Breast epithelium (tissue), 4 donors: Measurements from ENCODE around the gene PCDH9. TPM values are rescaled to one million over a fixed set of nuclear protein-coding genes. Genes with fewer than 3 reads are reported as not detected.

Source experiments
- DNase-seq, 2 donors: peaks; one replicate each; pipeline ENCODE4 v3.0.0-alpha.2; 2019; ENCODE audit warnings: low spot score in 2 of 2
- H3K27ac ChIP-seq, 2 donors: fragments of 200-600 bp; sonication (generic) in 1 of 2; one replicate each; pipeline ENCODE4 v1.5.1; 2016 to 2019; ENCODE audit warnings: mild to moderate bottlenecking in 1 of 2
- H3K27me3 ChIP-seq, 2 donors: fragments of 200-600 bp; sonication (generic) in 1 of 2; one replicate each; pipeline versions ENCODE4 v1.5.1 to v1.6.0; 2017 to 2019; ENCODE audit warnings: control low read depth in 1 of 2, mild to moderate bottlenecking in 1 of 2
- H3K36me3 ChIP-seq: fragments of 200-600 bp; one replicate; pipeline ENCODE4 v1.5.1; 2019
- H3K4me1 ChIP-seq, 2 donors: fragments of 200-600 bp; sonication (generic); one replicate each; pipeline ENCODE4 v1.5.1; 2016 to 2019; ENCODE audit warnings: control low read depth in 1 of 2
- H3K4me3 ChIP-seq, 3 donors: fragments of 200-600 bp; sonication (generic); 1 replicate in 2 of 3; 2 replicates in 1 of 3; pipeline ENCODE4 v1.5.1; 2016 to 2019; ENCODE audit warnings: mild to moderate bottlenecking in 3 of 3, moderate library complexity in 2 of 3
- H3K9me3 ChIP-seq, 2 donors: fragments of 200-600 bp; sonication (generic) in 1 of 2; one replicate each; pipeline ENCODE4 v1.5.1; 2016 to 2019; ENCODE audit warnings: control low read depth in 1 of 2
- CTCF ChIP-seq, 3 donors: fragments of 450-650 bp; IDR thresholded peaks; one replicate each; pipeline ENCODE4 v1.5.1; 2016 to 2017; ENCODE audit warnings: antibody characterized with exemption in 3 of 3, mild to moderate bottlenecking in 3 of 3, moderate library complexity in 3 of 3
- POLR2A ChIP-seq: fragments of 450-650 bp; IDR thresholded peaks from one replicate; pipeline ENCODE4 v1.6.1; 2016; ENCODE audit warnings: antibody characterized with exemption, mild to moderate bottlenecking, moderate library complexity
- POLR2AphosphoS5 ChIP-seq, 3 donors: sonication (generic); formaldehyde crosslinking; IDR thresholded peaks; one replicate each; pipeline ENCODE4 v1.6.1; 2017; ENCODE audit warnings: antibody characterized with exemption in 3 of 3
- intact Hi-C: fragments of 100-400 bp; cut with DNase I; formaldehyde crosslinking; loops from one replicate; pipeline ENCODE4 v1.15.1; 2023; ENCODE audit warnings: low total_unique reads
- total RNA-seq, 3 donors: library from RNA; depleted of rRNA; stranded (reverse); fragments of >200 nt; gene quantifications; one replicate each; pipeline ENCODE4 v1.1.0, GENCODE V29; 2016

PCDH9 gene
- total RNA-seq, 3 donors from 2014 or later: 0.98 to 26.7 (median 3.7) TPM

- intact Hi-C loops: no loop called here
- TF ChIP-seq POLR2AphosphoS5 (IDR thresholded peaks at IDR 0.05): no peak
- Histone ChIP-seq H3K4me1 (no peaks in the 10 kb centered on the region), H3K27ac (no peak overlapping the region), H3K4me3 (no peak overlapping the region), H3K27me3 (no peaks in the 10 kb centered on the region), H3K36me3 (no peaks in the 10 kb centered on the region), H3K9me3 (no peaks in the 10 kb centered on the region)
- no peak for DNase-seq
These were observed 94.0 kb downstream of the PCDH9 start for GRCh38 chr13:67136157-67136556.

- H3K4me3 ChIP-seq: no peak overlapping the region
- TF ChIP-seq POLR2AphosphoS5 (IDR thresholded peaks at IDR 0.05) (no peak), POLR2A (no peak), CTCF (IDR thresholded peaks at IDR 0.05) (no peak)
- H3K36me3 ChIP-seq: no peaks in the 10 kb centered on the region
- no peaks in the 10 kb centered on the region for H3K9me3 ChIP-seq
- no peaks in the 10 kb centered on the region for H3K27me3 ChIP-seq
- no peak for DNase-seq
- H3K27ac ChIP-seq: no peak overlapping the region
- no peaks in the 10 kb centered on the region for H3K4me1 ChIP-seq
- intact Hi-C loops: no loop called here
These were observed 94.8 kb downstream of the PCDH9 start for GRCh38 chr13:67135356-67135755.

- intact Hi-C loops: no loop called here
These were observed 95.6 kb downstream of the PCDH9 start for GRCh38 chr13:67134417-67135129.

GRCh38 chr13:67133476-67133875 lies 96.7 kb downstream of the PCDH9 start:
- Histone ChIP-seq H3K27ac (no peak overlapping the region), H3K4me1 (no peaks in the 10 kb centered on the region), H3K9me3 (no peaks in the 10 kb centered on the region), H3K36me3 (no peaks in the 10 kb centered on the region), H3K27me3 (no peaks in the 10 kb centered on the region), H3K4me3 (no peak overlapping the region)
- no peak for DNase-seq
- TF ChIP-seq CTCF (IDR thresholded peaks at IDR 0.05) (no peak), POLR2A (no peak), POLR2AphosphoS5 (IDR thresholded peaks at IDR 0.05) (no peak)
- intact Hi-C loops: no loop called here

More at GRCh38 chr13:67134417-67135129, 95.6 kb downstream of the PCDH9 start:
- Histone ChIP-seq H3K36me3 (no peaks in the 10 kb centered on the region), H3K27me3 (no peaks in the 10 kb centered on the region), H3K4me1 (no peaks in the 10 kb centered on the region), H3K9me3 (no peaks in the 10 kb centered on the region), H3K4me3 (peak overlapping the region in 1 of 3 donors; percentile 3), H3K27ac (no peak overlapping the region)
- TF ChIP-seq CTCF (IDR thresholded peaks at IDR 0.05): no peak
- DNase-seq: no peak

- DNase-seq: no peak
- Histone ChIP-seq H3K27me3 (no peaks in the 10 kb centered on the region), H3K4me3 (no peak overlapping the region), H3K36me3 (no peaks in the 10 kb centered on the region), H3K9me3 (no peaks in the 10 kb centered on the region), H3K4me1 (no peaks in the 10 kb centered on the region), H3K27ac (no peak overlapping the region)
- TF ChIP-seq CTCF (IDR thresholded peaks at IDR 0.05) (no peak), POLR2AphosphoS5 (IDR thresholded peaks at IDR 0.05) (no peak), POLR2A (no peak)
- intact Hi-C loops: no loop called here
These were observed 98.7 kb downstream of the PCDH9 start for GRCh38 chr13:67131393-67131792.
